IMR-90 (cell line): ENCODE data around the gene UBR1. TPM values are rescaled to one million over a fixed set of nuclear protein-coding genes. Genes with fewer than 3 reads are reported as not detected.

Source experiments
- ATAC-seq: fragments of 200-7000 bp; cut with Tn5 transposase; 2 replicates; pipeline ENCODE4 v1.9.1; 2020; ENCODE audit warnings: low read depth, mild to moderate bottlenecking, moderate library complexity
- BruUV-seq: library from RNA; stranded (reverse); fragments of 400-500 nt; replicated peaks from 2 replicates; lab custom pipeline; 2021; lab: Mats Ljungman, UMichigan
- CTCF ChIA-PET: fragments of 300-600 bp; formaldehyde crosslinking; extraction: SDS; loops from one replicate; lab custom pipeline; 2021; ENCODE audit warnings: antibody characterized with exemption; lab: Yijun Ruan, JAX
- POLR2A ChIA-PET: fragments of 300-600 bp; sonication (Branson Sonifier 250); formaldehyde crosslinking; loops from one replicate; lab custom pipeline; 2022; ENCODE audit warnings: antibody characterized with exemption; ENCODE audit not compliant: unreplicated experiment; lab: Charles Lee
- DNase-seq: peaks from one replicate; pipeline ENCODE4 v3.0.0; 2013
- H2AFZ ChIP-seq: replicated peaks from 2 replicates; pipeline ENCODE3; 2013; ENCODE audit warnings: low read length, mild to moderate bottlenecking; ENCODE audit not compliant: poor library complexity
- H2AK5ac ChIP-seq: 2 replicates; pipeline ENCODE4 v1.6.1; 2013; ENCODE audit warnings: low read depth, low read length, inconsistent platforms
- H2AK9ac ChIP-seq: replicated peaks from 2 replicates; pipeline ENCODE3; 2013; ENCODE audit warnings: mild to moderate bottlenecking, low read depth, low read length, moderate library complexity; ENCODE audit not compliant: poor library complexity
- H2BK120ac ChIP-seq: 2 replicates; pipeline ENCODE4 v1.6.1; 2013; ENCODE audit warnings: low read depth, low read length, inconsistent platforms
- H2BK15ac ChIP-seq: 3 replicates; pipeline ENCODE4 v1.6.1; 2013; ENCODE audit warnings: low read depth, low read length, inconsistent platforms
- H2BK20ac ChIP-seq: 2 replicates; pipeline ENCODE4 v1.6.1; 2013; ENCODE audit warnings: low read depth, mild to moderate bottlenecking, inconsistent platforms, low read length, moderate library complexity
- H2BK5ac ChIP-seq: 2 replicates; pipeline ENCODE4 v1.6.1; 2013; ENCODE audit warnings: mild to moderate bottlenecking, low read depth, low read length, inconsistent platforms; ENCODE audit not compliant: poor library complexity, severe bottlenecking
- H3K14ac ChIP-seq: replicated peaks from 2 replicates; pipeline ENCODE4 v1.6.1; 2013; ENCODE audit warnings: low read depth, low read length, inconsistent platforms
- H3K18ac ChIP-seq: 2 replicates; pipeline ENCODE4 v1.6.1; 2013; ENCODE audit warnings: low read depth, low read length, control low read depth
- H3K23ac ChIP-seq: 2 replicates; pipeline ENCODE4 v1.6.1; 2013; ENCODE audit warnings: low read depth, low read length, inconsistent platforms
- H3K27ac ChIP-seq: 2 replicates; pipeline ENCODE4 v1.5.1; 2013; ENCODE audit warnings: mild to moderate bottlenecking, control low read depth, low read length; ENCODE audit not compliant: insufficient read depth
- H3K27me3 ChIP-seq: 2 replicates; pipeline ENCODE4 v1.6.1; 2013; ENCODE audit warnings: low read length; ENCODE audit not compliant: control insufficient read depth, insufficient read depth
- H3K36me3 ChIP-seq: 2 replicates; pipeline ENCODE4 v1.6.1; 2013; ENCODE audit warnings: low read length, mixed read lengths; ENCODE audit not compliant: control insufficient read depth, insufficient read depth
- H3K4ac ChIP-seq: 2 replicates; pipeline ENCODE4 v1.6.1; 2013; ENCODE audit warnings: low read depth, low read length, inconsistent platforms
- H3K4me1 ChIP-seq: 2 replicates; pipeline ENCODE4 v1.6.1; 2013; ENCODE audit warnings: low read length, mixed read lengths; ENCODE audit not compliant: control insufficient read depth, insufficient read depth
- H3K4me2 ChIP-seq: 2 replicates; pipeline ENCODE4 v1.6.1; 2013; ENCODE audit warnings: low read depth, mild to moderate bottlenecking, control low read depth, low read length, moderate library complexity
- H3K4me3 ChIP-seq: 2 replicates; pipeline ENCODE4 v1.5.1; 2013; ENCODE audit warnings: low read depth, mild to moderate bottlenecking, control low read depth, low read length, moderate library complexity; ENCODE audit not compliant: insufficient read depth
- H3K56ac ChIP-seq: 2 replicates; pipeline ENCODE4 v1.6.1; 2013; ENCODE audit warnings: low read length, inconsistent platforms; ENCODE audit not compliant: insufficient read depth; ENCODE audit errors: extremely low read depth
- H3K79me1 ChIP-seq, 2 experiments: 2 replicates each; pipeline ENCODE4 v1.6.1; 2013; ENCODE audit warnings: low read length in 2 of 2, inconsistent platforms in 1 of 2, low read depth in 1 of 2
- H3K9ac ChIP-seq: 2 replicates; pipeline ENCODE4 v1.6.1; 2013; ENCODE audit warnings: low read depth, low read length, control low read depth
- H3K9me1 ChIP-seq: 2 replicates; pipeline ENCODE4 v1.6.1; 2013; ENCODE audit warnings: low read length, inconsistent platforms; ENCODE audit not compliant: insufficient read depth
- H3K9me3 ChIP-seq: 2 replicates; pipeline ENCODE4 v1.6.1; 2013; ENCODE audit warnings: low read length; ENCODE audit not compliant: control insufficient read depth, insufficient read depth
- H4K20me1 ChIP-seq: 2 replicates; pipeline ENCODE4 v1.6.1; 2013; ENCODE audit warnings: low read length, inconsistent platforms; ENCODE audit not compliant: insufficient read depth
- H4K5ac ChIP-seq: 2 replicates; pipeline ENCODE4 v1.6.1; 2013; ENCODE audit warnings: mild to moderate bottlenecking, low read depth, low read length, control low read depth
- H4K8ac ChIP-seq, 2 experiments: 2 replicates each; pipeline ENCODE4 v1.6.1; 2013; ENCODE audit warnings: low read depth in 2 of 2, low read length in 2 of 2, control low read depth in 1 of 2, inconsistent platforms in 1 of 2
- H4K91ac ChIP-seq: 2 replicates; pipeline ENCODE4 v1.6.1; 2013; ENCODE audit warnings: low read depth, low read length, inconsistent platforms; ENCODE audit not compliant: insufficient read depth
- BHLHE40 ChIP-seq: fragments of 150-350 bp; IDR thresholded peaks from 2 replicates; pipeline ENCODE4 v1.6.1; 2016; ENCODE audit warnings: mild to moderate bottlenecking, low read depth, low read length
- CEBPB ChIP-seq: IDR thresholded peaks from 2 replicates; pipeline ENCODE4 v1.6.1; 2012; ENCODE audit warnings: low read depth, low read length, improper control_type of control experiment
- CHD1 ChIP-seq: IDR thresholded peaks from 2 replicates; pipeline ENCODE4 v1.6.1; 2012; ENCODE audit warnings: low read depth, low read length, improper control_type of control experiment
- CTCF ChIP-seq: conservative IDR thresholded peaks from 2 replicates; pipeline ENCODE4 v1.5.1; 2012; ENCODE audit warnings: mild to moderate bottlenecking, low read depth, low read length, improper control_type of control experiment
- ELK1 ChIP-seq: fragments of 150-350 bp; IDR thresholded peaks from 2 replicates; pipeline ENCODE4 v1.6.1; 2016; ENCODE audit warnings: low read depth, mild to moderate bottlenecking, low read length, moderate library complexity, borderline replicate concordance
- FOS ChIP-seq: fragments of 150-350 bp; IDR thresholded peaks from 2 replicates; pipeline ENCODE4 v1.6.1; 2016; ENCODE audit warnings: low read depth, low read length
- MAFK ChIP-seq: IDR thresholded peaks from 2 replicates; pipeline ENCODE4 v1.6.1; 2012; ENCODE audit warnings: low read depth, low read length, improper control_type of control experiment
- MAZ ChIP-seq: IDR thresholded peaks from 2 replicates; pipeline ENCODE4 v1.6.1; 2012; ENCODE audit warnings: low read depth, mild to moderate bottlenecking, low read length, improper control_type of control experiment, moderate library complexity, borderline replicate concordance
- MXI1 ChIP-seq: IDR thresholded peaks from 2 replicates; pipeline ENCODE4 v1.6.1; 2012; ENCODE audit warnings: low read depth, mild to moderate bottlenecking, low read length, moderate library complexity, borderline replicate concordance
- NFE2L2 ChIP-seq: fragments of 150-350 bp; IDR thresholded peaks from 2 replicates; pipeline ENCODE4 v1.6.1; 2016; ENCODE audit warnings: low read depth, mild to moderate bottlenecking, low read length
- POLR2A ChIP-seq: IDR thresholded peaks from 2 replicates; pipeline ENCODE4 v1.6.1; 2012; ENCODE audit warnings: mild to moderate bottlenecking, low read depth, low read length
- RAD21 ChIP-seq: IDR thresholded peaks from 2 replicates; pipeline ENCODE4 v1.6.1; 2012; ENCODE audit warnings: low read length, improper control_type of control experiment
- RCOR1 ChIP-seq: IDR thresholded peaks from 2 replicates; pipeline ENCODE4 v1.6.1; 2012; ENCODE audit warnings: mild to moderate bottlenecking, low read length, improper control_type of control experiment; ENCODE audit not compliant: insufficient replicate concordance
- RFX5 ChIP-seq: IDR thresholded peaks from 2 replicates; pipeline ENCODE4 v1.8.0; 2012; ENCODE audit warnings: low read depth, mild to moderate bottlenecking, low read length, moderate library complexity
- SMC3 ChIP-seq: fragments of 150-350 bp; IDR thresholded peaks from 2 replicates; pipeline ENCODE4 v1.6.1; 2016; ENCODE audit warnings: low read depth, mild to moderate bottlenecking, antibody characterized with exemption, low read length, moderate library complexity
- USF2 ChIP-seq: fragments of 150-350 bp; IDR thresholded peaks from 2 replicates; pipeline ENCODE4 v1.6.1; 2017; ENCODE audit warnings: mild to moderate bottlenecking, antibody characterized with exemption, low read length, low read depth
- WGBS, 2 experiments: methylation state at CpG; one replicate each; pipeline versions ENCODE4 v1.1.5 to v1.1.7; 2013; ENCODE audit warnings: missing lambda C conversion rate in 2 of 2; ENCODE audit not compliant: insufficient read length in 1 of 2; ENCODE audit errors: extremely low coverage in 2 of 2; 5-methylcytosine and 5-hydroxymethylcytosine counted together
- dilution Hi-C: fragments of 300-500 bp; cut with HindIII; formaldehyde crosslinking; loops from one replicate; pipeline ENCODE4 v1.14.3; 2018; ENCODE audit warnings: low sequenced_read_pairs; ENCODE audit not compliant: unreplicated experiment
- in situ Hi-C: fragments of 300-500 bp; cut with MboI; formaldehyde crosslinking; loops from 3 replicates; pipeline ENCODE4 v1.14.3; 2019; ENCODE audit warnings: low sequenced_read_pairs, inconsistent platforms, mixed read lengths
- intact Hi-C: fragments of 100-400 bp; cut with micrococcal nuclease; formaldehyde crosslinking; loops from 2 replicates; pipeline ENCODE4 v1.10.0; 2022
- polyA plus RNA-seq, 3 experiments: library from polyadenylated mRNA; depleted of rRNA; stranded (reverse); fragments of >200 nt; gene quantifications; 2 replicates each; pipeline ENCODE4 v1.2.3, GENCODE V29; 2012; ENCODE audit warnings: low replicate concordance in 1 of 3
- total RNA-seq: library from RNA; depleted of rRNA; stranded (reverse); fragments of >200 nt; gene quantifications from 2 replicates; pipeline ENCODE4 v1.2.3, GENCODE V29; 2012

Gene UBR1
- total and polyA plus RNA-seq, 2 of the 4 experiments (the other 2 are of a cell fraction) = 6.5 to 30.1 TPM

GRCh38 chr15:43070249-43070648 is 35.6 kb downstream of the UBR1 start:
- Histone ChIP-seq H2AK5ac (no peak overlapping the region), H3K27me3 (no peaks in the 10 kb centered on the region), H2BK15ac (no peak overlapping the region), H2BK20ac (no peak overlapping the region), H2AK9ac (no peak overlapping the region), H2BK5ac (no peak overlapping the region), H3K9ac (no peak overlapping the region), H3K9me1 (peaks cover 3% of the 10 kb centered on the region; the same call in 1 of the 2 replicates), H2BK120ac (no peak overlapping the region), H4K5ac (no peak overlapping the region), H3K27ac (no peak overlapping the region), H4K8ac (no peak overlapping the region), H3K56ac (no peak overlapping the region), H3K4me1 (no peaks in the 10 kb centered on the region), H3K36me3 (peaks cover 28% of the 10 kb centered on the region), H3K9me3 (no peaks in the 10 kb centered on the region), H3K4me3 (no peak overlapping the region), H3K23ac (no peak overlapping the region), H4K20me1 (no peaks in the 10 kb centered on the region), H4K91ac (no peak overlapping the region), H3K14ac (no peak overlapping the region), H3K4ac (no peak overlapping the region), H3K4me2 (no peak overlapping the region), H3K79me1 (peaks cover 8 to 15% of the 10 kb centered on the region in 2 experiments; a peak in 3 of 4 replicates), H2AFZ (no peak overlapping the region), H3K18ac (no peak overlapping the region)
- in situ Hi-C loops (no loop called here), dilution Hi-C loops (no loop called here), intact Hi-C loops (loop anchor here (5.0 kb wide), 1 partner anchor 43 kb away; no protein-coding TSS in a partner anchor)
- CTCF ChIA-PET = interaction anchor here (1.0 kb wide), 1 partner anchor 9 kb away, joined by 5 read pairs; no protein-coding TSS in a partner anchor
- POLR2A ChIA-PET = interaction anchor here (0.6 kb wide), 1 partner anchor 385 kb away, joined by 3 read pairs; no protein-coding TSS in a partner anchor
- WGBS, 2 experiments = no CpG with 5 or more reads among the region's 4 CpGs
- DNase-seq = no peak
- TF ChIP-seq MXI1 (no peak), POLR2A (no peak), RAD21 (no peak), CHD1 (no peak), ELK1 (no peak), USF2 (no peak), CTCF (no peak), MAZ (no peak), MAFK (no peak), RFX5 (no peak), BHLHE40 (no peak), RCOR1 (no peak), SMC3 (no peak), FOS (no peak), NFE2L2 (no peak), CEBPB (no peak)
- no TSS peak for BruUV-seq
- no peak for ATAC-seq
